GM19239 (cell line): ENCODE data around the gene GPR151.
A peak's percentile ranks its signal among the peaks of the same experiment; 100 is the strongest.
"Not testable (repeated sequence)": the region's sequence is repeated elsewhere in the genome, so short reads cannot be mapped to it uniquely, and the experiment has no call there.

ENCODE experiments used
- DNase-seq: peaks from one replicate; pipeline ENCODE4 v3.0.0; 2011; ENCODE audit warnings: low spot score; ENCODE audit not compliant: insufficient read length
- FAIRE-seq: peaks from 2 replicates; lab custom pipeline; 2011; peaks lifted over from hg19 to GRCh38; lab: Jason Lieb, UNC

The GPR151 gene

DNA sequence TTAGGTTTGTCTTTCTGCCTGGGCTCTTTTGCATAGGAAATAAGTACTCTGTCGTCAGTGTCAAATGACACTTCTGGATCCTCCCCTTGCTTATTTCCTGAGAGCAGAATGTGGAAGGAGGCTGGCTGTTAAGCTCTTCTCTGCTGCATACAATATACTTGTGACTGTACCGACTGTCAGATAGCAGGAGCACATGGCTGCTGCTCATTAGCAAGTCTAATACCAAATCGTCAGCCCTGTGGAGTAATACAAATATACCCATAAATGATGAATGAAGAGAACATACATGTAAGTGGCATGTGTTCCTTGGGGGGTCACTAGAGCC is at the start of gene GPR151:
Gene GPR151, minus strand, starts transcription at position 40 of the 325 bp plus-strand sequence. CDS start 77 bp downstream, outside the sequence.
- no peak for FAIRE-seq

DNA sequence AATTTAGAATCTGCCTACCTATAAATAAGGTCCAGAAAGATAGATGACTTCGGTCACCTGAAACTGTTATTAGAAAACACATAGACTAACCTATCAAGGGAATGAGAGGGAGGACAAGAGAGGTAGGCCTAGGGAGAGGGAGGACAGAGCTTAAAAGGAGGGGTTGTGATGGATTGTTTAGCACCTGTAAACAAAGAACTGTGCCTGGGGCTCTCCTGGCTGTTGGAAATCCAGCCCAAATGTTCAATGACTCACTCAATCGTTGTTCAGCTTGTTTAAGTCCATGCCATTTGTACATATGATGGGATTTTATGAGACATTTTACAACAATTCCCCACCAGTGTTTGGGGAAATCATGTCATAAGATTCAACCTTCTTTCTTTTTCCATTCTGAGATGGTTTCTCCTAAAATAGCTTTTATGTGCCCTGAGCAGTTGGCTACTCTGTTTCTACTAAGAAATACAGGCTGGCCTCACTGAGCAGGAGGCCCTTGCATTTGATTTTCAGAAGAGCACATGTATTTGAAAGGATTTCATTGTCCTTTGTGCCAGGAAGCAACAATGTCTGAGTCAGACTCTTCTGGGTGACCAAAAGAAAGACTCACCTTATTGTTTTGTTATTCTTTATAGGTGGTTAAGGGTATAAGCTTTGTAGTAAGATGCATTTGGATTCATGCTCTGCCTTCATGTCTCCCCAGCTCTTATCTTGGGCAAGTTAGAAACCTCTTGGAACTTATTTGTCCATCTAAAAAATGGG is 48.2 kb upstream of the GPR151 start:
- DNase-seq = no peak
- no peak for FAIRE-seq

More for the DNA sequence above, at the start of gene GPR151:
- DNase-seq = no peak

DNA sequence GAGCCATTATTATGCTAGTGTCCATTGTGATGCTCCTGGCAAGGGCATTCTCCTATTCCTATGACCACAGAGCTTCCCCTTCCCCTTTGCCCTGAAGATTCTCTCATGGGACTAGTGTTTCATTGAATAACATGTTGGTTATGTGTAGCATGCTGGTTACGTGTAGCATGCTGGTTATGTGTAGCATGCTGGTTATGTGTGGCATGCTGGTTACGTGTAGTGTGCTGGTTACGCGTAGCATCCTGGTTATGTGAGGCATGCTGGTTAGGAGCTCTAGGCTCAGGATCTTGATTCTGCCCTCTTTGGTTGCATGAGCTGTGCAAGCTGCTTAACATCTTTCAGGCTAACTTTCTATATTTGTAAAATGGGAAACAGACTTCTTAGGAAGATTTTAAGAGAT is 46.5 kb upstream of the GPR151 start:
- no peak for FAIRE-seq
- DNase-seq = no peak

DNA sequence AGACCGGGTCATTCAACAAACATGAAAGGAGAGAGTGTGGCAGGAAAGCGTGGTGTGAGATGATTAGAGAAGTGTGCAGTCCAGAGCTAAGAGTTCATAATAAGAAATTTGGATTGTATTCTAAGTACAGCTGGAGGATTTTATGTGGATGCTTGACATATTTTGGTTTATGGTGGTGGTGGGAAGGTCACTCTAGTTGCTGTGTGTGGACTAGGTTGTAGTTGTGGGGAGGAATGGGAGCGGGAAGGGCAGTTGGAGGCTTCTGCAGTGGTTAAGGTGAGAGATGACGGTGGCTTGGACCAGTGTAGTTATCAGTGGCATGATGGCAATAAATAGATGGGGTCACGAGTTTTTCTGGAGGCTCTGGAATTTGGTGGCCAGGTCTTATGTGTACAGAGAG is 45.7 kb upstream of the GPR151 start:
- FAIRE-seq = no peak
- DNase-seq = no peak

DNA sequence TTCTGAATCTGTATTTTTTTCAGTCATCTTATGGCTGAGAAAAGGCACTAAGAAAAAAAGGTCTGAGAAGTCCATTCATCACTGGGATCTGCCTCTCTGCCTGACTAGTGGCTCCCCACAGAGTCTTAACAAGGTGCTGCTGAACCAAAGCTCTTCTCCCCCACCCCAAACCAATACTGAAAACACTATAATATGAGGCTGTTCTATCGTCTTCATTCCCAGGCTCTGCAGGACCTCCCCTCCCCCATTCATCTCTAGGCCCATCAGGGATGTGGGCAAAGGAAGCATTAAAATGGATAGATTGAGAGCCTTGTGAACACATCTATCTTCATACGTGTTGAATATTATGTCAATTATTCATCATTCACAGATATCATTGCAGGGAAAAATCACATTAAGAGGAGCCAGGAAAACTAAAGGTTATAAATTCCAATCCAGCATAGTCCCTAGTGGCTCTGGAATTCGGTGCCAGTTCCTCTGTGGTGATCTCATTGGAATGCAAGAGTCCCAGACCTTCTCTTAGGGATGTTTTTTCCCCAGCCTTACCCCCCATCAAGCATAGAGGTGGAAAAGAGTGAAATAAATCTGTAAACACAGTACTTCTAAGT is 44.3 kb upstream of the GPR151 start:
- DNase-seq (no peak), FAIRE-seq (no peak)

DNA sequence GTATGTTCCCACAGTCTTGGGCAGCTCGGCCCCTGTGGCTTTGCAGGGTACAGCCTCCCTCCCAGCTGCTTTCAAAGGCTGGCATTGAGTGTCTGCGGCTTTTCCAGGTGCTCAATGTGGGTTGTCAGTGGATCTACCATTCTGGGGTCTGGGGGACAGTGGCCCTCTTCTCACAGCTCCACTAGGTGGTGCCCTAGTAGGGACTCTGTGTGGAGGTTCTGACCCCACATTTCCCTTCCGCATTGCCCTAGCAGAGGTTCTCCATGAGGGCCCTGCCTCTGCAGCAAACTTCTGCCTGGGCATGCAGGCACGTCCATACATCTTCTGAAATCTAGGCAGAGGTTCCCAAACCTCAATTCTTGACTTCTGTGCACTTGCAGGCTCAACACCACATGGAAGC is 40.9 kb upstream of the GPR151 start:
- DNase-seq, FAIRE-seq: not testable (repeated sequence)

DNA sequence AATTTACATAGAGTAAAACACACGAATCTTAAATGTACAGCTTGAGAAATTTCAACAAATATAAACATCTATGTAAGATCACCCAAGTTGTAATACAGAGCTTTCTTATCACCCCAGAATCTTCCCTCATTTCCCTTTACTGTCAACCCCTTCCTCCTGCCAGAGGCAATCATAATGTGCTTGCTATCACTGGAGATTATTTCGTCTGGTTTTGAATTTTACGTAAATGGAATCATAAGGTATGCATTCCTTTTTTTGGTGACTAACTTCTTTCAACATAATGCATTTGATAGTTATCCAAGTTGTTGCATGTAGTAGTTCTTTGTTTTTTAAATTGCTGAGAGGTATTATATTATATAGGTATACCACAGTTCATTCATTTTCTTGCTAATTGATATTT is 37.5 kb upstream of the GPR151 start:
- no peak for FAIRE-seq

DNA sequence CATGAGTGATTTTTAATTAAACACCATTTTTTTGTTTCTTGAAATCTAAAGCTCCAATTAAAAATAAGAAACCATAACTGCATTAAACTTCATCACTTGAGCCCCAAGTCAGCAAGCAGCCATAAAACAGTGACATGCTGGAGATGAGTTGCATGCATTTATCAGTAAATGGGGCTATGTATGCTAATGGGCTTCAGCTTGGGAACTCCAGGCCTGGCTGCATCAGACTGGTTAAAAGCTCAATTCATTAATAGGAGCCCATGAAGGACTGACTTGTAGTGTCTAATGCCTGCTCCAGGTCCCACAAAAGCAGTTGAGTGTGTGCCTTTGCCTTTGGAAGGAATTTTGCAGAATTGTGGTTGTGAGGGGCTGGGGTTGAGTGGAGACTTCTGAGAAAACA is 33.6 kb upstream of the GPR151 start:
- FAIRE-seq = no peak
- DNase-seq = no peak

More for the DNA sequence above, 37.5 kb upstream of the GPR151 start:
- no peak for DNase-seq

DNA sequence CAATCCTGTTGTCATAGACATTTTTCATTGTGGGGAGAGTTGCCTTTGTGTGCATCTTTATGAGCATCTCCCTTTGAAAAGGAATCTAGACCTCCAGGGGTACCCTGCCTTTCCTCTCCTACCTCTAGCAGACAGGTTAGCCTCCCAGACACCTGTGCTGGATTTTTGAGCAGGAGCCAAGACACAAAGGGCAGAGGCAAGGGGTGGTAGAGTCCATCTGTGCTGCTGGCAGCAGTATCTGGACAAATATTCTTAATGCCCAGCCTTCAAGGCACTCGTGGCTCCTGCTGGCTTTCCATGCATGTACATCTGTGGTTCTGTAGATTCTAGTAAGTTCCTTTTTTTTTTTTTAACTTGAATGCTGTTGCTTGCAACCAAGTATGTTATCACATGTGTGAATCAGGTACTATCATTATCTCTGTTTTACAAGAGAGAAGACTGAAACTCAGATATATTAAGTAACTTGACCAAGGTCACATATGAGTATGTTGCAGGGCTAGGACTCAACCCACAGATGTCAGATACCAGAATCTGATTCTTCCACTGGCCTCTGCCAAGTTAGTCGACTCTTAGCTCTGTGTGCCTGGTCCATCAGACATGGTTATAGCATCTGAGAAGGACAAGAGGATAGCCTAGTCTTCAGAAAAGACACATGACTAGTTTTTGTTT is 32.9 kb upstream of the GPR151 start:
- FAIRE-seq = no peak
- DNase-seq = no peak

DNA sequence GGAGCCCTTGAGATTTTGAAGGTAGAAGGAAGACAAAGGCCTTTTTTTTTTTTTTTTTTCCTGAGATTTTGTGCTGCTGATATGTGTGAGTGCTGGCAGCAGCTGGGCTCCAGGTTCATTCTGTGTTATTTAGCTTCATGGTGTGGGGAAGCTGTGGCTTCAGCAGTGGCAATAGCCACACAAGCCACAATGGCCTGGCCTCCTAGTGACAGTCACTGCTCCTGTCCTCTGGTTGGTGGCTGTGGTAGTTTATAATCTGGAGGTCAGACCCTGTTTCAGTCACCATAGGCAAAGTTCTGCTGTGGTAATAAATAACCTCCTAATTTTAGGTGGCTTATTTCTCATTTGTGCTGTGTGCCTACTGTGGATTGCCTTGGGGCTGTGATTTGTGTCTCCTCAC is 28.2 kb upstream of the GPR151 start:
- FAIRE-seq (no peak), DNase-seq (no peak)

DNA sequence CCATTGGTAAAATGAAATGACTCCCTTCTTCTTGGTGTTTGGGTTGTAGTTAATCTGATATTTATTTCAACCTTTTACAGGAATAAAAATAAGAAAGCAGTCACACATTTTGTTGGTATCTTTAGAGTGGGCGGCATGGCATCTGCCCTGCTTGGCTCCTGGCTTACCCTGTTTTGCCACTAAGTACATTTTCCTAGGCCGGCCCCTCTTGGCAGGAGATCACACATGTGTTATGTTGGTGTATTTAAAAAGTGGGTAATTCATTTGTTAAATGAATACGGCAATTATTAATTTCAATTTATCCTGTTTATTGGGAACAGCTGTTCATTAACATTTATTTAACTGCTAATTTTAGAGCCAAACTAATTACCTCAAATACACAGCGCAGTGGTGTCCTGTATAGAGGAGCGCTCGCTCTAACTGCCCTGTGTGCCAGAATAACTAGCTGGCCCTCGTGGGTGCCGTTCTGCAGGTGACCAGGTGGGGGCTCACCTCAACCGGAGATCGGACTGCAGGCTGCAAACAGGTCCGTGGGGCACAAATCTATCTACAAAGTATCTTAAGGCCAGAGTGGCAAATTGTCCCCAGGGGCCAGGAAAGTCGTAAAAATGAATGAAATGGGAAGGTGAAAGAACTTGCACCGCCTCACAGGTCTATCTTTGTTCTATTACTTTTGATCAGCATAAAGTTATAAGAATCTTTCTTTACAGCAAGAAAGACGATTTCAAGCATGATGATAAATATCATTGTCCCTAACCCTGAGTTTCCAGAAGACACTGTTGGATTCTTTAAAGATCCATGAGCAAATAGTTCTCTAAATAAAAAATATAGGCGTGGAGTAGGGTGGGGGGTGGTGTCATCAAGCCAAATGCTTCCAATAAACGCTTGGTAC is 26.2 kb upstream of the GPR151 start:
- FAIRE-seq = peak; percentile 70
- DNase-seq = peak; percentile 47

DNA sequence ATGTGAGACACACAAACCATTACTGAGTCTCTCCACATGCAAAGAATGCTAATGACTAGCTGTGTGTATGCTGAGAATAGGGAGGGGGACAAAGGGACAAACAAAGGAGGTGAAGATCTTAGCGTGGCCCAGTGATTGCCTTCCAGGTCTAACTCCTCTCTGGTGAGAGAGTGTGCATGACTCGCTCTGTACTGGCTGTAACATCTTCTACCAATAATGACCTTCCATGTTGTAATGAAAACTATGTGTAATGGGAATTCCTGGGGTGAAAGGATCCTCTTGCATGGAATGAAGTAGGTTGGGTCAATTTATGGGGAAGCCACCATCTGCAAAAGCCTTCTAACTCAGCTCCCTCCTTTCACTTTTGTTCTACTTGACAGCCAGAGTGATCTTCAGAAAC is 24.4 kb upstream of the GPR151 start:
- DNase-seq = no peak
- FAIRE-seq = no peak

DNA sequence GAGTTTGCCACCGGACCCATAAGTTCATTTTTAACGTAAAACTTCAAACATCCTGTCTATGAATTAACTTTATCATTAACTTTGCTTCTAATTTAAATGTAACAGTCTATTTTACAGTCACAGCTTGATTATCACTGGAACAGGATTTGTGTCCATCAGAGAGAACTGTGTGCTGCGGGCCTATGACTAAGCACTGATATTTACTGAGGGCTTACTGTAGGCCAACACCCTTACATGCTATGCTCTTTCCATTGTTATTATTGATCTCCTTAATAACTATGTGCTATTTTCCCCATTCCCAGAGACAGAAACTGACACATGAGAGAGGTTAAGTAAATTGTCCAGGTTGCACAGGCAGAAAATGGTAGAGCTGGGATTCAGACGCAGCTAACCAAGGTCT is 24.0 kb upstream of the GPR151 start:
- no peak for FAIRE-seq
- no peak for DNase-seq

DNA sequence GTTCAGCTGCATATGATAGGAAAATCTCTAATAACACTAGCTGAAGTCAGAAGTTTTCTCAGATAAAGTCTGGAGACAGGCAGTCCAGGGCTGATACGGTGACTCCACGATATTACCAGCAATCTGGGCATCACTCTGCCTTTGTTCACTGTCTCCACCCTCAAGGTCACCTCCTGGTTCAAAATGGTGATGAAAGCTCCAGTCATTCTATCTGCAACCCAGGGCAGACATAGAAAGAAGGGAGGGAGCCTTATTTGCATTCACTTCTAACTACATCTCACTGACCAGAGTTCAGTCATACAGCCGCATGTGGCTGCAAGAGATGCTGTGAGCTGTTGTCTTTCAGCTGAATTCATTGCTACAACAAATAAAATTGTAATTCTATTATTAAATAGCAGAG is 22.4 kb upstream of the GPR151 start:
- FAIRE-seq (no peak), DNase-seq (no peak)

DNA sequence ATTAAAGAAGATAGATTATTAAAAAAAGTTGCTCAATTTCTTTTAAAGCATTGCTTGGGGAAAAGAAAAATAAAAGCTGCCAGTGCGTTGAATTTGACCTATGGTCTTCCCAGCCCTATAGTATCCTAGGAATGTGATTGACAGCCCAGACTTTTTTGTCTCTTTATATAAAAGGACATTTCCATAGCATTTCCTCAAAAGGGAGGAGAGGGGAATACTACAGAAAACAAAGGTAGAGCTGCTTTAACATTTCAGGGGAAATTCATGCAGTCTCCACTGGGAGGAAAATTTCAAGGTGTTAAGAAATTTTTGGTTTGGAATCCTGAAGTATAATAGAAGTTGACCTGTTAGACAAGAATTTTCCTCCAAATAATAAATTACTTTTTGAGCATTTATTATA is 17.9 kb upstream of the GPR151 start:
- FAIRE-seq (no peak), DNase-seq (no peak)

DNA sequence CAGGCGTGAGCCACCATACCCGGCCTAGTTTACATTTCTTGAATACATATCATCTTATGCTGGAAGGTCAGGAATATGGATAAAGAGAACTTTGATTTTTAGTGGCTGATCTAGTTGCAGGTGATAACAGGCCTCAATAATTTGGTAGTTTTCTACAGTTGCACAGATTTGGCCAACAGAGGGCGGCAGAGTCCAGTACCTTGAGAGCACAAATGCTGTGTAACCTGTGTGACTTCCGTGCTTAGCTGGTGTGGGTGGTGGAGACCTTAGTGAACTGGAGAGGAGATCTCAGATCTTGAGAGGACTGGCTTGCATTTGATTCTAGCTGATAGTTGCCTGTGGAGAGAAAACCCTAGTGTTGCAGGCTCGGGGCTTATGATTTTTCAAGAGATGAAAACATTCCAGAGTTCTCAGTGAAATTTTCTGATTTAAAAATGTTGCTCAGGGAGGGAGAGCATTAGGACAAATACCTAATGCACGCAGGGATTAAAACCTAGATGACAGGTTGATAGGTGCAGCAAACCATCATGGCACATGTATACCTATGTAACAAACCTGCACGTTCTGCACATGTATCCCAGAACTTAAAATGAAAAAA is 17.4 kb upstream of the GPR151 start:
- DNase-seq = peak; percentile 40
- FAIRE-seq = peak; percentile 91

DNA sequence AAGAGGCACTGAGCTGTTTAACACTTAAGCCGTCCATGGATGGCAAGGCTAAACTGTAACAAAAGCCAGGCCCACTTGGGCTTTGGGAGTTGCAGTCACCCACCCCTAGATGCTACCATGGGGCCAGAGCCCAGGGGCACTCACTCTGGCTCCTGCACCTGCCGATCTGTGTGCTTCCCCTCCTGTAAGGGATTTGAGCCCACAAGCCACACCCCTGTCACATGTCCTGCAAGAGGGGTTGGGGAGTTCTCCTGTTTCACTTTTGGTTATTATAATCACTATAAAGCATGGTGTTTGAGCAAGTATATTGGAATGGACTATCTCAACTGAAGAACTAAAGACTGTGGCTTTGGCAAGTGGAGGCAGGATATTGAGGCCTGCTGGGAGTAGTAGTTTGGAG is 14.0 kb upstream of the GPR151 start:
- no peak for FAIRE-seq

DNA sequence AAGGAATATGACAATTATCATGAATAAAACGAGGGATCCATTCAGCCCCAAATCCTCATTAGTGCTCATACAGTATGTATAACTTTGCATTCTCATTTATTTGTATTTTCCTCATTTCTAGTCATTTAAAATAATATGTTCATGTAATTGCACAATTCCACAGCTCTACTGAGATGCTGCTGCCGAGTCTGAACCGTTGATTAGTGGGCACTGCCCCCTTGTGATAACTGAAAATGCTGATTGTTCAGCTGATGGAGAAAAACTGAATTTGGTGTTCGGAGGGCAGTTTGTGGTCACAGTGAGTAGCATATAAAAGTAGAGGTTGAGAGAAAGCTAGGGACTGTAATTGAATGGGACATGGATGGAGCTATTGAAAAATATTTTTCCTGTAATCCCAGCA is 12.2 kb upstream of the GPR151 start:
- no peak for DNase-seq
- no peak for FAIRE-seq

More for the DNA sequence above, 14.0 kb upstream of the GPR151 start:
- no peak for DNase-seq

DNA sequence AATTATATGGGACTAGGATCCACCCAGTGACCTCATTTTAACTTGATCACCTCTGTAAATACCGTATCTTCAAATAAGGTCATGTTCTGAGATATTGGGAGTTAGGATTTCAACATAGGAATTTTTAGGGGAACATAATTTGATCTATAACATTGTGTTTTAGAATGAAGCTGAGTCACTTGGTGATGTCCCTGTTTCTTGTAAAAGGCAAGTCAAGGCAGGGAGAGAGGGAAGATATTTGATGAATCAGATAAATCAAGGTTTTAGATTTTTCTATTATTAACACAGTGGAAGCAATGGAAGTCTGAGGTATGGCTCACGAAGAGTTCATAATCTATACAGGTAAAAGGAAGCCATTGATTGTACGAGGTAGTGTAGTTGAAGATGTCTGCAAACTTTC is 11.8 kb upstream of the GPR151 start:
- DNase-seq = no peak
- no peak for FAIRE-seq

DNA sequence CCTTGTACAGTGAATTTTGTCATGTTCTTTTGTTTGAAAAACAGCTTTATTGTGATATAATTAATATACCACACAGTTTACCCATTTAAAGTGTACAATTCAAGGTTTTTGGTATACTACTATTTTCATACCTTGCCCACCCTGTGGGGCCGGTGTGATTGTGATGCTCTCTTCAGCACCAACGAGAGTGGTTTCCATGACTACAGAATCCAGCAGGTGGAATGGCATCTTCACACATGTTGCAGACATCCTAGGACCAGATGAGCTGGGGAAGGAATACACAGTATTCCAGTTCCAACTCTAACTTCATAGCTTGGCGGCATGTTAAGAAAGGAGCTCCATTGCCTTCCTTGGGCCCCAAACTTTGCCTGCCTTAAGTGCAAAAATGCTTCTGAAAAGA is 7.7 kb upstream of the GPR151 start:
- no peak for DNase-seq
- FAIRE-seq = no peak
